ENCODE measurements around the gene CPB1. TPM values are rescaled to one million over a fixed set of nuclear protein-coding genes. Genes with fewer than 3 reads are reported as not detected.

CPB1 gene
- total RNA-seq, 1 donor from 2014 or later: not detected

- Mint-ChIP-seq H3K9me3 (ENCODE audit: low read depth) (no peaks in the 10 kb centered on the region), H3K4me1 (ENCODE audit: low read depth) (peaks cover 9% of the 10 kb centered on the region), H3K27me3 (no peaks in the 10 kb centered on the region), H3K27ac (no peak overlapping the region), H3K36me3 (ENCODE audit: insufficient read depth) (no peaks in the 10 kb centered on the region), H3K4me3 (ENCODE audit: low read depth) (no peak overlapping the region)
- DNase-seq (ENCODE audit: low spot score, unreplicated experiment): no peak
- TF ChIP-seq CTCF (IDR thresholded peaks at IDR 0.05; ENCODE audit: unreplicated experiment): no peak
Measured at GRCh38 chr3:148829926-148830325, 2.3 kb downstream of the CPB1 start.

- Mint-ChIP-seq H3K36me3 (ENCODE audit: insufficient read depth) (no peaks in the 10 kb centered on the region), H3K4me3 (ENCODE audit: low read depth) (no peak overlapping the region), H3K27me3 (no peaks in the 10 kb centered on the region), H3K4me1 (ENCODE audit: low read depth) (peaks cover 9% of the 10 kb centered on the region), H3K27ac (no peak overlapping the region), H3K9me3 (ENCODE audit: low read depth) (no peaks in the 10 kb centered on the region)
- no peak for DNase-seq (ENCODE audit: low spot score, unreplicated experiment)
- TF ChIP-seq CTCF (IDR thresholded peaks at IDR 0.05; ENCODE audit: unreplicated experiment): no peak
Measured at GRCh38 chr3:148833223-148833622, 5.6 kb downstream of the CPB1 start.

- no peaks in the 10 kb centered on the region for H3K4me1 Mint-ChIP-seq (ENCODE audit: low read depth)
- no peak for DNase-seq (ENCODE audit: low spot score, unreplicated experiment)
- no peak overlapping the region for H3K27ac Mint-ChIP-seq
- no peak for TF ChIP-seq CTCF (IDR thresholded peaks at IDR 0.05; ENCODE audit: unreplicated experiment)
- no peak overlapping the region for H3K4me3 Mint-ChIP-seq (ENCODE audit: low read depth)
- no peaks in the 10 kb centered on the region for H3K36me3 Mint-ChIP-seq (ENCODE audit: insufficient read depth)
- no peaks in the 10 kb centered on the region for H3K27me3 Mint-ChIP-seq
- H3K9me3 Mint-ChIP-seq (ENCODE audit: low read depth): no peaks in the 10 kb centered on the region
Measured at GRCh38 chr3:148839805-148840204, 12.2 kb downstream of the CPB1 start.

GRCh38 chr3:148840451-148840850 lies 12.8 kb downstream of the CPB1 start:
- Mint-ChIP-seq H3K4me1 (ENCODE audit: low read depth) (no peaks in the 10 kb centered on the region), H3K9me3 (ENCODE audit: low read depth) (no peaks in the 10 kb centered on the region), H3K4me3 (ENCODE audit: low read depth) (no peak overlapping the region), H3K36me3 (ENCODE audit: insufficient read depth) (no peaks in the 10 kb centered on the region), H3K27me3 (no peaks in the 10 kb centered on the region), H3K27ac (no peak overlapping the region)
- no peak for TF ChIP-seq CTCF (IDR thresholded peaks at IDR 0.05; ENCODE audit: unreplicated experiment)
- no peak for DNase-seq (ENCODE audit: low spot score, unreplicated experiment)

- H3K27ac Mint-ChIP-seq: no peak overlapping the region
- no peaks in the 10 kb centered on the region for H3K4me1 Mint-ChIP-seq (ENCODE audit: low read depth)
- no peaks in the 10 kb centered on the region for H3K36me3 Mint-ChIP-seq (ENCODE audit: insufficient read depth)
- no peaks in the 10 kb centered on the region for H3K27me3 Mint-ChIP-seq
- no peak for TF ChIP-seq CTCF (IDR thresholded peaks at IDR 0.05; ENCODE audit: unreplicated experiment)
- no peak for DNase-seq (ENCODE audit: low spot score, unreplicated experiment)
- no peak overlapping the region for H3K4me3 Mint-ChIP-seq (ENCODE audit: low read depth)
- H3K9me3 Mint-ChIP-seq (ENCODE audit: low read depth): no peaks in the 10 kb centered on the region
Measured at GRCh38 chr3:148845756-148846395, 18.3 kb downstream of the CPB1 start.
